ENCODE data around the gene ANTXR2. TPM values are rescaled to one million over a fixed set of nuclear protein-coding genes. Genes with fewer than 3 reads are reported as not detected.

Gene ANTXR2
- total RNA-seq, 2 experiments from 2014 or later, result not detected

GRCh38 chr4:80096175-80096850, 23.3 kb upstream of the ANTXR2 start:
- ChIA-PET CTCF (ENCODE audit: unreplicated experiment) (no interaction called here), POLR2A (interaction anchor here (0.7 kb wide), 1 partner anchor 29 kb away, joined by 4 read pairs; no protein-coding TSS in a partner anchor)
- Histone ChIP-seq H3K79me2 (ENCODE audit: insufficient read depth, low read depth, low read length) (no peaks in the 10 kb centered on the region), H2AFZ (ENCODE audit: low read length) (no peak overlapping the region), H3K9me2 (ENCODE audit: insufficient read depth, low read length) (no peaks in the 10 kb centered on the region), H3K27ac (ENCODE audit: low read depth, low read length, poor library complexity, severe bottlenecking) (no peak overlapping the region), H3K4me1 (ENCODE audit: insufficient read depth, low read length, poor library complexity, severe bottlenecking) (no peaks in the 10 kb centered on the region), H3K4me3 (ENCODE audit: low read depth, low read length, poor library complexity, severe bottlenecking) (no peak overlapping the region), H3K36me3 (ENCODE audit: insufficient read depth, low read length) (no peaks in the 10 kb centered on the region), H3K4me2 (ENCODE audit: low read length) (no peak overlapping the region), H4K20me1 (ENCODE audit: insufficient read depth, low read length) (no peaks in the 10 kb centered on the region), H3K9me3 (ENCODE audit: low read length) (no peaks in the 10 kb centered on the region)
- TF ChIP-seq CTCF (conservative IDR thresholded peaks at IDR 0.05; ENCODE audit: low read length) (no peak), EZH2phosphoT487 (IDR thresholded peaks at IDR 0.05; ENCODE audit: borderline replicate concordance, low read depth, low read length) (no peak)
- DNase-seq (ENCODE audit: low spot score), result no peak
- BruUV-seq (replicated peaks), result no TSS peak
- intact Hi-C loops (cut with micrococcal nuclease; ENCODE audit: unreplicated experiment), result no loop called here

GRCh38 chr4:80094191-80094590, 21.2 kb upstream of the ANTXR2 start:
- H3K4me1 ChIP-seq (ENCODE audit: insufficient read depth, low read length, poor library complexity, severe bottlenecking), result no peaks in the 10 kb centered on the region
- no peak overlapping the region for H3K4me3 ChIP-seq (ENCODE audit: low read depth, low read length, poor library complexity, severe bottlenecking)
- H3K4me2 ChIP-seq (ENCODE audit: low read length), result no peak overlapping the region
- intact Hi-C loops (cut with micrococcal nuclease; ENCODE audit: unreplicated experiment), result no loop called here
- no peaks in the 10 kb centered on the region for H3K9me3 ChIP-seq (ENCODE audit: low read length)
- POLR2A ChIA-PET, result interaction anchor here (0.6 kb wide), 1 partner anchor 90 kb away, joined by 3 read pairs; no protein-coding TSS in a partner anchor
- TF ChIP-seq EZH2phosphoT487 (IDR thresholded peaks at IDR 0.05; ENCODE audit: borderline replicate concordance, low read depth, low read length) (no peak), CTCF (conservative IDR thresholded peaks at IDR 0.05; ENCODE audit: low read length) (no peak)
- H4K20me1 ChIP-seq (ENCODE audit: insufficient read depth, low read length), result no peaks in the 10 kb centered on the region
- H3K36me3 ChIP-seq (ENCODE audit: insufficient read depth, low read length), result no peaks in the 10 kb centered on the region
- no TSS peak for BruUV-seq (replicated peaks)
- H2AFZ ChIP-seq (ENCODE audit: low read length), result no peak overlapping the region
- no peaks in the 10 kb centered on the region for H3K9me2 ChIP-seq (ENCODE audit: insufficient read depth, low read length)
- H3K27ac ChIP-seq (ENCODE audit: low read depth, low read length, poor library complexity, severe bottlenecking), result no peak overlapping the region
- no peak for DNase-seq (ENCODE audit: low spot score)
- CTCF ChIA-PET (ENCODE audit: unreplicated experiment), result no interaction called here
- H3K79me2 ChIP-seq (ENCODE audit: insufficient read depth, low read depth, low read length), result no peaks in the 10 kb centered on the region

- intact Hi-C loops (cut with micrococcal nuclease; ENCODE audit: unreplicated experiment), result no loop called here
- Histone ChIP-seq H3K36me3 (ENCODE audit: insufficient read depth, low read length) (no peaks in the 10 kb centered on the region), H3K9me3 (ENCODE audit: low read length) (no peaks in the 10 kb centered on the region), H4K20me1 (ENCODE audit: insufficient read depth, low read length) (no peaks in the 10 kb centered on the region), H3K4me2 (ENCODE audit: low read length) (no peak overlapping the region), H3K79me2 (ENCODE audit: insufficient read depth, low read depth, low read length) (no peaks in the 10 kb centered on the region), H3K4me1 (ENCODE audit: insufficient read depth, low read length, poor library complexity, severe bottlenecking) (no peaks in the 10 kb centered on the region), H3K27ac (ENCODE audit: low read depth, low read length, poor library complexity, severe bottlenecking) (no peak overlapping the region), H3K9me2 (ENCODE audit: insufficient read depth, low read length) (no peaks in the 10 kb centered on the region), H2AFZ (ENCODE audit: low read length) (no peak overlapping the region), H3K4me3 (ENCODE audit: low read depth, low read length, poor library complexity, severe bottlenecking) (no peak overlapping the region)
- no peak for TF ChIP-seq CTCF (conservative IDR thresholded peaks at IDR 0.05; ENCODE audit: low read length)
- TF ChIP-seq EZH2phosphoT487 (IDR thresholded peaks at IDR 0.05; ENCODE audit: borderline replicate concordance, low read depth, low read length), result no peak
- no peak for DNase-seq (ENCODE audit: low spot score)
- ChIA-PET POLR2A (interaction anchor here (0.6 to 0.7 kb wide), 2 partner anchors 79 to 1740 kb away, joined by 3 read pairs; no protein-coding TSS in a partner anchor), CTCF (ENCODE audit: unreplicated experiment) (no interaction called here)
- BruUV-seq (replicated peaks), result no TSS peak
Observed at GRCh38 chr4:80093563-80093962, 20.5 kb upstream of the ANTXR2 start.
